ENCODE results near the gene PCDHGA5.
"Not testable (repeated sequence)": the region's sequence is repeated elsewhere in the genome, so short reads cannot be mapped to it uniquely, and the experiment has no call there.

- not testable (repeated sequence) for TF ChIP-seq CTCF (IDR thresholded peaks at IDR 0.05; ENCODE audit: low read depth, low read length, poor library complexity, severe bottlenecking); EZH2phosphoT487 (IDR thresholded peaks at IDR 0.05; ENCODE audit: borderline replicate concordance, low read length)
These were observed 31.4 kb upstream of the PCDHGA5 start for GRCh38 chr5:141332571-141332970.

All from DOHH2 (cell line).